Heart left ventricle (tissue), 13 donors: ENCODE measurements around the gene ZDHHC14.

Experiments used
- POLR2A ChIP-seq, 2 donors: fragments of 450-650 bp; IDR thresholded peaks; one replicate each; pipeline ENCODE4 v1.6.1; 2017; ENCODE audit warnings: antibody characterized with exemption in 2 of 2, mild to moderate bottlenecking in 2 of 2, moderate library complexity in 2 of 2
- TF ChIP-seq, protein P1 (sequence below), 12 donors: fragments of 200-600 bp; sonication (generic) in 4 of 12; IDR thresholded peaks; one replicate each; pipeline versions ENCODE4 v1.5.0 to v1.8.0; 2018 to 2022; ENCODE audit warnings: antibody characterized with exemption in 12 of 12, mild to moderate bottlenecking in 5 of 12
- donor health status: ischemic (EF 13 %, LVEDD 7.1; RV severe dilation, severe dysfunction).
- donor health status: DM: no; HTN: yes; CAD: no.
- donor health status: DM: no; HTN: no; CAD: no.
- donor health status: ischemic (EF 25% LVEDD 6.9; RV normal size, moderate dysfunction).
- donor health status: ischemic (EF 25% LVEDD 5.7; RV mildly dilated, moderate dysfunction).
- donor health status: ischemic (EF 35%, LVEDD 5.7; RV mildly dilated, moderate dysfunction).
- donor health status: nonischemic (EF 11% LVEDD 7.7; RV severe dilation, severe dysfunction).
- donor health status: DM: yes; HTN: yes; CAD: no.
- donor health status: PGD.
- donor health status: ischemic (EF 29% LVEDD 5.4; RV normal size, mild dysfunction).
- donor health status: nonischemic (EF 23%, LVEDD 6.1; RV moderate dilation, normal function).

DNA sequence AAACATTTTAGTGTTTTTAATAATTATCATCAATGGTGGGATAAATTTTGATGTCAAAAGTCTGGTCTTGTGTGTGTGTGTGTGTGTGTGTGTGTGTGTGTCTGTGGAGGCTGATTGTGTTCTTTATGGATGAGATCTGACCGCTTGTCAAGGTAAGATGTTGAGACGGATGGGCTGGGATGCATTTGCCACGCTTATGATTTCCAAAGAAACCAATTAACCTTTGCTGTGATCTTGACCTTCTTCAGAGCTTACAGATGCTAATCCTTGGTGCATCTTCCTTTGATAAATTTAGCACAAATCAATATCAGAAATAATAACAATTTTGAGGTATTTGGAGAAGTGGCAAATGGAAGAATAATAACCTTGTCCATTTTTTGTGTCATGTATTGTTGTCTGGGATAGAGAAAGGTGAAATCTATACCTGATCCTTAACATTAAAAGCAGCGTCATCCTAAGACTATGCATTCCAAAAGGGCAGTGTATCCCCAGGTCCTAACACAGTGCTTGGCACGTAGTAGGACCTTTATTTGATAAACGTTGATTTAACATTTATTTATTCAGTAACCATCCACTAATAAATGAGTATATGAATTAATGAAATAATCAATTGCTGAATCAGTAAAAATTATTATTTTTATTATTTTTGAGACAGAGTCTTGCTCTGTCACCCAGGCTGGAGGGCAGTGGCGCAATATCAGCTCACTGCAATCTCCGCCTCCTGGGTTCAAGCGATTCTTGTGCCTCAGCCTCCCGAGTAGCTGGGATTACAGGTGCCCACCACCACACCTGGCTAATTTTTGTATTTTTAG lies 70.1 kb downstream of the ZDHHC14 start:
- TF ChIP-seq, protein P1, sequence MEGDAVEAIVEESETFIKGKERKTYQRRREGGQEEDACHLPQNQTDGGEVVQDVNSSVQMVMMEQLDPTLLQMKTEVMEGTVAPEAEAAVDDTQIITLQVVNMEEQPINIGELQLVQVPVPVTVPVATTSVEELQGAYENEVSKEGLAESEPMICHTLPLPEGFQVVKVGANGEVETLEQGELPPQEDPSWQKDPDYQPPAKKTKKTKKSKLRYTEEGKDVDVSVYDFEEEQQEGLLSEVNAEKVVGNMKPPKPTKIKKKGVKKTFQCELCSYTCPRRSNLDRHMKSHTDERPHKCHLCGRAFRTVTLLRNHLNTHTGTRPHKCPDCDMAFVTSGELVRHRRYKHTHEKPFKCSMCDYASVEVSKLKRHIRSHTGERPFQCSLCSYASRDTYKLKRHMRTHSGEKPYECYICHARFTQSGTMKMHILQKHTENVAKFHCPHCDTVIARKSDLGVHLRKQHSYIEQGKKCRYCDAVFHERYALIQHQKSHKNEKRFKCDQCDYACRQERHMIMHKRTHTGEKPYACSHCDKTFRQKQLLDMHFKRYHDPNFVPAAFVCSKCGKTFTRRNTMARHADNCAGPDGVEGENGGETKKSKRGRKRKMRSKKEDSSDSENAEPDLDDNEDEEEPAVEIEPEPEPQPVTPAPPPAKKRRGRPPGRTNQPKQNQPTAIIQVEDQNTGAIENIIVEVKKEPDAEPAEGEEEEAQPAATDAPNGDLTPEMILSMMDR (IDR thresholded peaks at IDR 0.05): no peak
- no peak for TF ChIP-seq POLR2A (IDR thresholded peaks at IDR 0.05)
